Measurements from ENCODE around the gene MERTK. TPM values are rescaled to one million over a fixed set of nuclear protein-coding genes. Genes with fewer than 3 reads are reported as not detected.

Gene MERTK
- total RNA-seq, 6 donors from 2014 or later, result 15.5 to 141 (median 21.9) TPM

DNA sequence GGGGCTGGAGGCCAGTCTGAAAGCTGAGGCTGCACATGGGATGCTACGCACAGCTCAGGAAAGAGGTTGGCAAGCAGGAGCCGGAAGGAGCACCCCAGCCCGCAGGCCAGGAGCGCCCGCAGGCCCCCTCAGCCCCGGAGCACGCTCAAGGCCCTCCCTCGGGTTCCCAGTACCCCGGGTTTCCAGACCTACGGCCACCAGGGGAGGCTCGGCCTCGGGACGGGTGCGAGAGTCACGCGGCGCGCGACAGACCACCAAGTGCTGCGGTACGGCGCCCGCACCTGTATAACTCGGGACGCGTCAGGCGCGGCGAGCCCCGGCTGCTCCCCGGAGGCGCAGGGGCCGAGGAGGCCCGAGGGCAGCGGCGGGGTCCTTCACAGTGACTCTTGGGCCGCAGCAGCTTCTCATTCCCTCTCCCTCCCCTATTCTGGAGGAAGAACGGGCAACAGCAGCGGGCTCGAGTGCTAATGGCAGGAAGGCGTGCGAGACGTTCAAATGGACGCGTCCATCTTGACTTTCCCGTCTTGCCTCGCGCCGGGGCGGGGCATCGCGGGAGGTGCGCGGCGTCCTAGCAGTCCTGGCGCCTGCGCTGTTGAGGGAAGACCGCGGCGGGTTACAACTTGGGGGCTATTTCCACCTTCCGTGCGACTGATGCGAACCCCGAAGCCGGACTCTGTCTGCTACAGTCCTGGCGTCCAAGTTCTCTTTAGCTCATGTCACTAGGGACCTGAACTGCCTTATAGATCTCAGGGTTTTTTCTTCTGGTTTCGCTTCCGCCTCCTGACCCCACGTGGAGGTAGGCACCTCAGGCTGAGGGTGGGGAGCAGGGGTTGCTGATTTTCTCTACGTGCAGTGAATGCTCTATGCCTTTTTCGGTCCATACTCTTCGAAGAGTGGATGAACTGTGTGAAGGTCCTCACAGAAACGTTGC lies 14.5 kb upstream of the MERTK start, which contains the start of gene ANAPC1:
TSS of gene ANAPC1 (minus strand) at position 533 of the 931 bp plus-strand sequence. CDS start 3,368 bp downstream, outside the sequence.
- ATAC-seq (ENCODE audit: low FRiP score in 2 of 2) (peak; percentile 96 to 98), DNase-seq (peak; percentile 88 to 96)
- H3K4me1 ChIP-seq, result peaks cover 4 to 21% (median 8%) of the 10 kb centered on the region in 4 donors
- H3K4me3 ChIP-seq, result peak within 1 kb of the TSS; percentile 75 to 100 (median 94)
- H3K9me3 ChIP-seq, result no peaks in the 10 kb centered on the region
- peaks cover 0 to 11% (median 5%) of the 10 kb centered on the region in 4 donors for H3K36me3 ChIP-seq
- peak within 1 kb of the TSS; percentile 83 to 90 (median 84) for H3K27ac ChIP-seq
- 0% methylated on average over 7 to 41 of the region's 73 CpGs for WGBS, 2 donors
- TF ChIP-seq POLR2A (IDR thresholded peaks at IDR 0.05) (peak in 2 of 4 donors; percentile 40 to 74), POLR2AphosphoS5 (IDR thresholded peaks at IDR 0.05) (peak; percentile 46 to 73), EP300 (IDR thresholded peaks at IDR 0.05) (no peak)
- TF ChIP-seq, protein P1, sequence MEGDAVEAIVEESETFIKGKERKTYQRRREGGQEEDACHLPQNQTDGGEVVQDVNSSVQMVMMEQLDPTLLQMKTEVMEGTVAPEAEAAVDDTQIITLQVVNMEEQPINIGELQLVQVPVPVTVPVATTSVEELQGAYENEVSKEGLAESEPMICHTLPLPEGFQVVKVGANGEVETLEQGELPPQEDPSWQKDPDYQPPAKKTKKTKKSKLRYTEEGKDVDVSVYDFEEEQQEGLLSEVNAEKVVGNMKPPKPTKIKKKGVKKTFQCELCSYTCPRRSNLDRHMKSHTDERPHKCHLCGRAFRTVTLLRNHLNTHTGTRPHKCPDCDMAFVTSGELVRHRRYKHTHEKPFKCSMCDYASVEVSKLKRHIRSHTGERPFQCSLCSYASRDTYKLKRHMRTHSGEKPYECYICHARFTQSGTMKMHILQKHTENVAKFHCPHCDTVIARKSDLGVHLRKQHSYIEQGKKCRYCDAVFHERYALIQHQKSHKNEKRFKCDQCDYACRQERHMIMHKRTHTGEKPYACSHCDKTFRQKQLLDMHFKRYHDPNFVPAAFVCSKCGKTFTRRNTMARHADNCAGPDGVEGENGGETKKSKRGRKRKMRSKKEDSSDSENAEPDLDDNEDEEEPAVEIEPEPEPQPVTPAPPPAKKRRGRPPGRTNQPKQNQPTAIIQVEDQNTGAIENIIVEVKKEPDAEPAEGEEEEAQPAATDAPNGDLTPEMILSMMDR (IDR thresholded peaks at IDR 0.05), result peak in 1 of 6 experiments; percentile 4
- H3K27me3 ChIP-seq, result no peaks in the 10 kb centered on the region

DNA sequence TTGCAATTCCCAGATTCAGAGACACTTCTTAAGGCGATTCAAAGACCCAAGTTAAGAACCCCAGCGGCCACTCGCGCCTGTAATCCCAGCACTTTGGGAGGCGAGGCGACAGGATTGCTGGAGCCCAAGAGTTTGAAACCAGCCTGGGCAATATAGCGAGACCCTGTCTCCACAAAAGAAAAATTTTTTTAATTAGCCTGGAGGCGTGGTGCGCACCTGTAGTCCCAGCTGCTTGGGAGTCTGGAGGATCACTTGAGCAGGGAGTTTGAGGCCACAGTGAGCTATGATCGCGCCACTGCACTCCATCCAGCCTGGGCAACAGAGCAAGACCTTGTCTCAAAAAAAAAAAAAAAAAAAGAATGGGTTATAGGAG lies 13.8 kb upstream of the MERTK start:
- TF ChIP-seq, protein P1 (IDR thresholded peaks at IDR 0.05), result no peak
- TF ChIP-seq POLR2AphosphoS5 (IDR thresholded peaks at IDR 0.05) (no peak), POLR2A (IDR thresholded peaks at IDR 0.05) (no peak), EP300 (IDR thresholded peaks at IDR 0.05) (no peak)
- peak; percentile 24 to 27 for ATAC-seq (ENCODE audit: low FRiP score in 2 of 2)
- H3K27ac ChIP-seq, result peak overlapping the region; percentile 83 to 90 (median 84)

DNA sequence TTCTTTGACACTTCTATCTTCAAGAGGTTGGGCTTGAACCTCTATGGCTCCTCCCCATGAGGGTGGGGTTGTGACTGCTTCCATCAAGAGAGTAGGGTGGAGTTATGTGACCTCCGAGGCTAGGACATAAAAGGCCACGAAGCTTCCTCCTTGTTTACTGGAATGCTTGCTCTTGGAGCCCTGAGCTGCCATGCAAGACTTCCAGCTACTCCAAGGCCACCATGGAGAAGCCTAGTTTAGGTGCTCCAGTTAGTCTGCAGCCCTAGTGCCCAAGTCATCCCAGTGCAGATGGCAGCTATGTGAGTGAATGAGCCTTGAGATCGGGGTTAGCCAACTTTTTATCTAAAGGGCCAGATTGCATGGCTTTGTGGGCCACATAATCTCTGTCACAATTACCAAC lies 2.4 kb upstream of the MERTK start:
- no peaks in the 10 kb centered on the region for H3K27me3 ChIP-seq
- TF ChIP-seq EP300 (IDR thresholded peaks at IDR 0.05) (no peak), POLR2A (IDR thresholded peaks at IDR 0.05) (peak in 1 of 4 donors; percentile 51), POLR2AphosphoS5 (IDR thresholded peaks at IDR 0.05) (no peak)
- TF ChIP-seq, protein P1 (IDR thresholded peaks at IDR 0.05), result no peak
- H3K4me1 ChIP-seq, result peaks cover 14 to 26% (median 23%) of the 10 kb centered on the region in 4 donors
- 42 to 46% methylated on average over 3 of the region's 3 CpGs for WGBS, 2 donors
- H3K9me3 ChIP-seq, result no peaks in the 10 kb centered on the region
- H3K27ac ChIP-seq, result no peak overlapping the region
- H3K4me3 ChIP-seq, result no peak overlapping the region
- DNase-seq, result peak in 1 of 2 donors; percentile 48
- no peaks in the 10 kb centered on the region for H3K36me3 ChIP-seq
- no peak for ATAC-seq (ENCODE audit: low FRiP score in 2 of 2)

More for the DNA sequence above, 13.8 kb upstream of the MERTK start:
- Histone ChIP-seq H3K36me3 (peaks cover 0 to 9% (median 3%) of the 10 kb centered on the region in 4 donors), H3K27me3 (no peaks in the 10 kb centered on the region), H3K4me1 (peaks cover 4 to 21% (median 8%) of the 10 kb centered on the region in 4 donors), H3K4me3 (peak overlapping the region; percentile 75 to 100 (median 94)), H3K9me3 (no peaks in the 10 kb centered on the region)
- WGBS, 2 donors, result 12 to 14% methylated on average over 11 of the region's 11 CpGs
- no peak for DNase-seq

DNA sequence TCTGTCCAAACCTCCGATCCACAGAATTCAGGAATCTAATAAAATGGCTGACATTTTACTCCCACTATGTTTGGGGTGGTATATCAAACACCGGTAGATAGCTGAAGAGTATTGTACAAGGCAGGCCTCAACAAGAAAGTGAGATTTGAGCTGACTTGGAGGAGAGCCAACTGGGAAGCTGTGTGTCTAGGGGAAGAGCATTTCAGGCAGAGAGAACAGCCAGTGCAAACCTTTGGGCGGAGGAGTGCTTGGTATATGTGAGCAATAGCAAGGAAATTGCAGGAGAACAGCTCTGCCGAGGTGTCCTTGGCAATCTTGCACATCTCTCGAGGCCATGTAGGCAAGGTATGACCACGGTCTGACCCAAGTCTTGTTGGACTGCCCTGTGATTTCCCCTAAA lies 1.8 kb upstream of the MERTK start:
- WGBS, 2 donors, result 86 to 88% methylated on average over 6 of the region's 6 CpGs
- Histone ChIP-seq H3K27me3 (no peaks in the 10 kb centered on the region), H3K4me1 (peaks cover 14 to 28% (median 25%) of the 10 kb centered on the region in 4 donors), H3K27ac (no peak overlapping the region), H3K36me3 (no peaks in the 10 kb centered on the region), H3K9me3 (no peaks in the 10 kb centered on the region), H3K4me3 (no peak overlapping the region)
- TF ChIP-seq, protein P1 (IDR thresholded peaks at IDR 0.05), result no peak
- no peak for TF ChIP-seq POLR2AphosphoS5 (IDR thresholded peaks at IDR 0.05)
- TF ChIP-seq EP300 (IDR thresholded peaks at IDR 0.05), result no peak
- TF ChIP-seq POLR2A (IDR thresholded peaks at IDR 0.05), result no peak
- ATAC-seq (ENCODE audit: low FRiP score in 2 of 2) (no peak), DNase-seq (no peak)
